Body of pancreas (tissue), 4 donors: ENCODE data around the gene KLHL29.

ENCODE experiments used
- POLR2A ChIP-seq, 3 donors: fragments of 450-650 bp; IDR thresholded peaks; one replicate each; pipeline ENCODE4 v1.6.1; 2016; ENCODE audit warnings: antibody characterized with exemption in 3 of 3, mild to moderate bottlenecking in 2 of 3
- TF ChIP-seq, protein P1 (sequence below), 7 experiments: fragments of 450-650 bp in 4 of 7; fragments of 200-600 bp in 3 of 7; sonication (generic) in 3 of 7; IDR thresholded peaks; one replicate each; pipeline ENCODE4 v1.5.1; 2016 to 2019; ENCODE audit warnings: antibody characterized with exemption in 7 of 7

DNA sequence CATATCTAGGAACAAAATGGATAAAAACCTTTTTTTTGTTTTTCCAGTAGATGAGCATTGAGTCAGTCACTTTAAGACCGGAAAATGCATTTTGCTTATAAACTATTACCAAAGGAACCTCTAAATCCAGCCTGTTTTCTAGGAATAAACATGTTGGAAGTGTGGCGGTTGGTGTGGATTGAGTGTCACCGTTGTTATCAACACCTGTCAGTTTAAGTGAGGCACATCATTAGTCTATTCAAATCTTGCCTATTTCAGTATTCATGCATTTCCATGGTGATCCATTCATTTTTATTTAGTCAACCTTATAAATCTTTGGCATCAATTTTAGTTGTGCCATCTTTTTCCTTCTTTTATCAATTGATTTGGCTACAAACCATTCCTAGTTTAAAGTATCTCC lies 3.3 kb downstream of the KLHL29 start:
- TF ChIP-seq, protein P1, sequence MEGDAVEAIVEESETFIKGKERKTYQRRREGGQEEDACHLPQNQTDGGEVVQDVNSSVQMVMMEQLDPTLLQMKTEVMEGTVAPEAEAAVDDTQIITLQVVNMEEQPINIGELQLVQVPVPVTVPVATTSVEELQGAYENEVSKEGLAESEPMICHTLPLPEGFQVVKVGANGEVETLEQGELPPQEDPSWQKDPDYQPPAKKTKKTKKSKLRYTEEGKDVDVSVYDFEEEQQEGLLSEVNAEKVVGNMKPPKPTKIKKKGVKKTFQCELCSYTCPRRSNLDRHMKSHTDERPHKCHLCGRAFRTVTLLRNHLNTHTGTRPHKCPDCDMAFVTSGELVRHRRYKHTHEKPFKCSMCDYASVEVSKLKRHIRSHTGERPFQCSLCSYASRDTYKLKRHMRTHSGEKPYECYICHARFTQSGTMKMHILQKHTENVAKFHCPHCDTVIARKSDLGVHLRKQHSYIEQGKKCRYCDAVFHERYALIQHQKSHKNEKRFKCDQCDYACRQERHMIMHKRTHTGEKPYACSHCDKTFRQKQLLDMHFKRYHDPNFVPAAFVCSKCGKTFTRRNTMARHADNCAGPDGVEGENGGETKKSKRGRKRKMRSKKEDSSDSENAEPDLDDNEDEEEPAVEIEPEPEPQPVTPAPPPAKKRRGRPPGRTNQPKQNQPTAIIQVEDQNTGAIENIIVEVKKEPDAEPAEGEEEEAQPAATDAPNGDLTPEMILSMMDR (IDR thresholded peaks at IDR 0.05): no peak
- no peak for TF ChIP-seq POLR2A (IDR thresholded peaks at IDR 0.05)
